GM13976 (cell line): ENCODE results near the gene TOR4A.

Experiments used
- DNase-seq: peaks from one replicate; pipeline ENCODE4 v3.0.0; 2012; ENCODE audit warnings: low spot score
- CTCF ChIP-seq: IDR thresholded peaks from 2 replicates; pipeline ENCODE4 v1.5.1; 2012; ENCODE audit warnings: borderline replicate concordance, mild to moderate bottlenecking; ENCODE audit not compliant: insufficient read depth; ENCODE audit errors: extremely low read depth, missing control alignments, control extremely low read depth
- in situ Hi-C: fragments of 300-500 bp; cut with MboI; formaldehyde crosslinking; loops from one replicate; pipeline ENCODE4 v1.12.0; 2022; ENCODE audit warnings: low sequenced_read_pairs, mixed read lengths, inconsistent platforms; ENCODE audit not compliant: unreplicated experiment

Gene TOR4A

GRCh38 chr9:137294091-137294680 is 16.7 kb downstream of the TOR4A start:
- no peak for TF ChIP-seq CTCF
- no peak for DNase-seq
- in situ Hi-C loops = loop anchor here (5.0 to 25.0 kb wide), 2 partner anchors 113 to 243 kb away; no protein-coding TSS in a partner anchor

- peak; percentile 14 for TF ChIP-seq CTCF
- in situ Hi-C loops = loop anchor here (5.0 to 25.0 kb wide), 2 partner anchors 113 to 243 kb away; no protein-coding TSS in a partner anchor
These were observed 17.2 kb downstream of the TOR4A start for GRCh38 chr9:137294681-137295237.

GRCh38 chr9:137295238-137295811 is 17.8 kb downstream of the TOR4A start:
- in situ Hi-C loops = loop anchor here (25.0 kb wide), 1 partner anchor 242 kb away; no protein-coding TSS in a partner anchor
- TF ChIP-seq CTCF = peak; percentile 94
- DNase-seq = peak; percentile 91

More at GRCh38 chr9:137294681-137295237, 17.2 kb downstream of the TOR4A start:
- DNase-seq = no peak

- in situ Hi-C loops = loop anchor here (25.0 kb wide), 1 partner anchor 241 kb away; no protein-coding TSS in a partner anchor
- no peak for DNase-seq
- TF ChIP-seq CTCF = no peak
These were observed 18.5 kb downstream of the TOR4A start for GRCh38 chr9:137295849-137296669.

- no peak for TF ChIP-seq CTCF
- DNase-seq = no peak
- in situ Hi-C loops = loop anchor here (25.0 kb wide), 1 partner anchor 240 kb away; no protein-coding TSS in a partner anchor
These were observed 19.4 kb downstream of the TOR4A start for GRCh38 chr9:137296670-137297664.
